Body of pancreas (tissue), 4 donors: Measurements from ENCODE around the gene PAFAH2.

ENCODE experiments used
- CTCF ChIP-seq, 7 experiments: fragments of 450-650 bp in 4 of 7; fragments of 200-600 bp in 3 of 7; sonication (generic) in 3 of 7; IDR thresholded peaks; one replicate each; pipeline ENCODE4 v1.5.1; 2016 to 2019; ENCODE audit warnings: antibody characterized with exemption in 7 of 7
- POLR2A ChIP-seq, 3 donors: fragments of 450-650 bp; IDR thresholded peaks; one replicate each; pipeline ENCODE4 v1.6.1; 2016; ENCODE audit warnings: antibody characterized with exemption in 3 of 3, mild to moderate bottlenecking in 2 of 3

DNA sequence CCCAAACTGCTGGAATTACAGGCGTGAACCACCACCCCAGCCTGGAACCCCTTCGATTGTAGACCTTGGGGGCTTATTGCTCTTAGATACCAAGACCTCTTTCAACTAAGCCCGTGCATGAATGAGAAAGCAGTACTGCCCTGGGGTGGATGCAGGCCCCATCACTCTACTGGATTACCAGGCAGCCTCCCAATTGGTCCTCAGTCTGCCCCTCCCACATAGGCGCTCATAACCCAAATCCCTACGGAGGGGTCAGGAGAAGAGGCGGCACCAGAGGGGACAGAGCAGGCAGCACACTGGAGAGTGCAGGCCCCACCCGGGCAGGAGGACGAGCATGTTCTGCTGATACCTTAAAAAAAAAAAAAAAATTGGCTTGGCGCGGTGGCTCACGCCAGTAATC lies 79.2 kb downstream of the PAFAH2 start:
- TF ChIP-seq CTCF (IDR thresholded peaks at IDR 0.05) (no peak), POLR2A (IDR thresholded peaks at IDR 0.05) (no peak)
